ENCODE data around the gene PALLD.
"Not testable (repeated sequence)": the region's sequence is repeated elsewhere in the genome, so short reads cannot be mapped to it uniquely, and the experiment has no call there.

The PALLD gene

DNA sequence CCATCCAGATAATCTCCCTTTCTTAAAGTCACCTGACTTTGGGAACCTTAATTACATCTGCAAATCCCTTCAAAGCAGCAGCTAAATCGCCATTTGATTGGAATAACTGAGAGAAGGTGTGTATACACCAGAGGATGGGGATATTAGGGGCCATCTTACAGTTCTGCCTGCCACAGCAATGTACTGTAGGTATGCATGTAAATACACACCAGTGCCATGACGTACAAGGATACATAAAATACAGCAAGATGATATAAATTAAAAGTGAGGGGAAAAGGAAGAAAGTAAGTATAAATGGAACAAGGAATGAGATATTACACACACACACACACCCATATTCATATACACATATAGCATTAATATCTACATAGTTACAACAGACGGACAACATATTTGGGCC is 432.0 kb downstream of the PALLD start:
- no peak for DNase-seq

DNA sequence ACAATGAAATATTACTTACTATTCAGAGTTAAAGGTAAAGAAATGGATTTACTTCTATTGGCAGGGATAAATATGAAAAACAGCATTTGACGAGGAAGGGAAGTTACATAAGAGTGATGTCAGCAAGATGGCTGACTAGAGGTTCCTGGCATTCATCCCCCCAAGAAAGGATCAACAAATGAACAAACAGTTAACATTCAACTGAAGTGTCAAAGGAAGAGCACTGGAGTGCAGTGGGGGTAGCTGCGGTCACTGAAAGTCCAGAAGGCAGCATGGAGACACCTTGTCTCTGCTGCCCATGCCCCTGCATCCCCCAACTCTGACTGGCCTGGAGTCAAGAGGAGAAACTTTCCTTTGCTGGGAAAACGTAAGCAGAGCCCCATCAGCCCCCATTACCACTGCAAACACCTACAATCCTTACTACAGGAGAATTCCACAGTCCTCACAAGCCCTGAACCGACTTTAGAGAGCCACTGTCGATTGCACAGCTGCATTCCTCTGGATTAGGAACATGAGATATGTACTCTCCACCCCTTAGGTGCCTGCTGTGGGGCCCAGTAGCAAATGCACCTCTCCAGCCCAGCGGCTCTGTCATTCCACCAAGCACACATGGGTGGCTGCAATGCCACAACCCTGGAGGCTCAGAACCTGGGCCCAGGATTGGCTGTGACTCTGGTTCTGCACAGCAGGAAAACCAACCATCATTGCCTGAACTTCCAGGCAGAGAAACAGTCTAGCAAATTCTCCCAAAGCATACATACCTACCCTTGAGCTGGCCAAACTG is 433.8 kb downstream of the PALLD start:
- DNase-seq: no peak

DNA sequence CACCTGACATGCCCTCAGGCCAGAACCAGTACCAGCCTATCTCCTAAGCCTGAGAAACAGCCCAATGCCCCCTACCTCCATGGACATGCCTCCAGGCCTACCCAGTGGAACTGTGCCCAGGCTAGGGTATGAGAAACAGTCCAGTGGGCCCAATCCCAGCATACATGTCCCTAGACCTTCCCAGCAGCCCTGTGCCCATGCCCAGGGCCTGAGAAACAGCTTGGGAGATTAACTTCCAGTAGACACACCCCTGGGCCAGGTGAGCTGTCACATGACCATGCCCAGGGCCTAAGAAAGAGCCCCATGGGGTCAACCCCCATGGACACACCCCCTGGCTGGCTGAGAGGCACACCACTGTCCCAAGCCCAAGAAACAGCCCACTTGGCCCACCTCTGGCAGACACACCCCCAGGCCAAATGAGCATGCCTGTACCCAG is 434.4 kb downstream of the PALLD start:
- DNase-seq: no peak

DNA sequence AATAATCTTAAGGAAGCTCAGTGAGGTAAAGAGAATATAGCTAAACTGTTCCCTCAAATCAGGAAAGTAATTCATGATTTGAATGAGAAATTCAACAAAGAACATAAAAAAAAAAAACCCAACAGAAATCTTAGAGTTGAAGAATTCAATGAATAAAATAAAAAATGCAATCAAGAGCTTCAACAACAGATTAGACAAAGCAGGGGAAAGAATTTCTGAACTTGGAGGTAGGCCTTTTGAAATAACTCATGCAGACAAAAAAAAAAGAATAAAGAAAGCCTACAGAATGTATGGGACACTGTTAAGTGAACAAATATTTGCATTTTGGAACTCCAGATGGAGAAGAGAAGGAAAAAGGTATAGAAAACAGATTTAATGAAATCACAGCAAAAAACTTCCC is 435.3 kb downstream of the PALLD start:
- no peak for DNase-seq

DNA sequence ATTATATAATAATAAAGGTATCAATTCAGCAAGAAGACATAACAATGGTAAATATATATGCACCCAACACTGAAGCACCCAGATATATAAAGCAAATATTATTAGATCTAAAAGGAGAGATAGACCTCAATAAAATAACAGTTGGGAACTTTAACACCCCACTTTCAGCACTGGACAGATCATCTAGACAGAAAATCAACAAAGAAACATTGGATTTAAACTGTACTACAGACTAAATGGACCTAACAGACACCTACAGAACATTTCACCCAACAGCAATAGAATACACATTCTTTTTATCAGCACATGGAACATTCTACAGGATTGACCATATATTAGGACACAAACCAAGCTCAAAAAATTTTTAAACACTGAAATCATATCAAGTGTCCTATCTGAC is 436.6 kb downstream of the PALLD start:
- no peak for DNase-seq

DNA sequence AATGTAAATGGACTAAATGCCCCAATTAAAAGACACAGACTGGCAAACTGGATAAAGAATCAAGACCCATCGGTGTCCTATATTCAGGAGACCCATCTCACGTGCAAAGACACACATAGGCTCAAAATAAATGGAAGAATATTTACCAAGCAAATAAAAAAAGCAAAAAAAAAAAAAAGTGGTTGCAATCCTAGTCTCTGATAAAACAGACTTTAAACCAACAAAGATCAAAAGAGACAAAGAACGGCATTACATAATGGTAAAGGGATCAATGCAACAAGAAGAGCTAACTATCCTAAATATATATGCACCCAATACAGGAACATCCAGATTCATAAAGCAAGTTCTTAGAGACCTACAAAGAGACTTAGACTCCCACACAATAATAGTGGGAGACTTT is 440.6 kb downstream of the PALLD start:
- DNase-seq: not testable (repeated sequence)

DNA sequence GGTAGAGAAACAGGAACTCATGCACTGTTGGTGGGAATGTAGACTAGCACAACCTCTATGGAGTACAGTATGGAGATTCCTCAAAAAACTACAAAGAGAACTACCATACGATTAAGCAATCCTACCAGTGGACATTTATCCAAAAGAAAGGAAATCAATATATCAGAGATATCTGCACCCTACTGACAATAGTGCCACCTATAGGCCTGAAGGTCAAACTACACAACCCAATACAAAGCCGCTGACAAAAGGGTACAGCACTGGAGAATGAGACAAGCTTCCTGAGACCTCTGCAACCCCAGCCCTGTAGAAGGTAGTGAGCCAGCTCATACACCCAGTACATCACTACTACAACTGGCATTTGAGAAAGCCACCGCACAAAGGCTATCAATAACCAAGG is 446.1 kb downstream of the PALLD start:
- DNase-seq: no peak

DNA sequence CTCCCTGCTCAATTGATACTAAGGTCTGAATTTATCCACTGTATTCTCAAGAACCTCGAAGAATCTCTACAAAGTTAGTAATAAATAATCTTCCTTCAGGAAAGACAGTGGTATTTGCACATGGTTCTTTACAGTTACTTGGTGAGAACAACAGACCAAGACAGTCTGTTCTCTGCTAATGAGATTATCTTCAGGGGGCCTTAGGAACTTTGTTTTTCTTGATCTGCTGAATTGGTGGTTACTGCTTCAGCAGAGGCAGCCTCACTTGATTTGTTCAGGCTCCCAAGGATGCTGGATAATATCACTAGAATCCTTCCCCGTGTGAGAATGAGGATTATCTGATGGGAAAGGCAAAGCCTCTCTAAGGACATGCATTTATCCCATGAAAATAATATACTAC is 448.4 kb downstream of the PALLD start:
- DNase-seq: no peak

DNA sequence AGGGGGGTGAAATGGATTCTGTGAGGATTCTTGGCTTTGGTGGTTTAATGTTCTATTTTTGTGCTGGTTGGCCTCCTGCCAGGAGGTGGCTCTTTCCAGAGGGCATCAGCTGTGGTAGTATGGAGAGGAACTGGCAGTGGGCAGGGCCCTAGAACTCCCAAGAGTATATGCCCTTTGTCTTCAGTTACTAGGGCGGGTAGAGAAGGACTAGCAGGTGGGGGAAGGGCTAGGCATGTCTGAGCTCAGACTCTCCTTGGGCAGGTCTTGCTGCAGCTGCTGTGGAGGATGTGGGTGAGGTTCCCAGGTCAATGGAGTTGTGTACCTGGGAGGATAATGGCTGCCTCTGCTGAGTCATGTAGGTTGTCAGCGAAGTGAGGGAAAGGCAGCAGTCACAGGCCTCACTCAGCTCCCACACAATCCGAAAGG is 456.0 kb downstream of the PALLD start:
- not testable (repeated sequence) for DNase-seq

DNA sequence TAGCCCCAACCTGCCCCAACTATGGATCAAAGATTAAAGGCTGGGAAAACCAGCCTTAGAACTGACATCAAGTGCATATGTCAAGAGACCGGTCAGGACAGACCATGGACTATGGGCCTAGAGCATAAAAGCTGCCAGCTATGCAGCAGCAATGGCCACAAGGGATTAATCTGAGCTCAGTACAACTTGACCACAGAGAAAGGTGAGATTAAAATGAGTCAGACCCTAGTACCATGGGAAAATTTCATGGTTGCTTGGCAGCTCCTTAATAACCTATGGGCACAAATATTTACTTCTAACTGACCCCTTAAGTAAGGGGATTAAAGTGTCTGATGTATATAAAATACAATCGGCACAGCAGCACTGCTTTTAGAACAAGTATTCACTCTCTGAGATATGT is 458.8 kb downstream of the PALLD start:
- no peak for DNase-seq

DNA sequence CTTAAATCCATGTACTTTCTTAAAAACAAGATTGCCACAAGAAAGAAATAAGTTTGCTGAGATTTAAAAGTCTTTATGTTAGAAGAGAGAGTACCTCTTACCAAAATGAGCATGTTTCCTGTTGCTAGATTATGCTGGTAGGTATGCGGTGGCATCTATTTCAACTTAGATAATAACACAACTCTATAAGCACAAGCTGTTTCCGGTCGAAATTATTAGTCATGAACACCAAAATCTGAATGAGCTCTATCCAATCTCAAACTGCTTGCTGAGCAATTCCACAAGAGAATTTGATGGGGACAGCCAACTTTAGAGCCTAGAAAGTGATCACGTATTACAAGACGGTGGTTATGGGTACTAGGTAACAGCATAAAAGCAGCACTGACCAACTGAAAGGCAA is 463.9 kb downstream of the PALLD start:
- DNase-seq: no peak

DNA sequence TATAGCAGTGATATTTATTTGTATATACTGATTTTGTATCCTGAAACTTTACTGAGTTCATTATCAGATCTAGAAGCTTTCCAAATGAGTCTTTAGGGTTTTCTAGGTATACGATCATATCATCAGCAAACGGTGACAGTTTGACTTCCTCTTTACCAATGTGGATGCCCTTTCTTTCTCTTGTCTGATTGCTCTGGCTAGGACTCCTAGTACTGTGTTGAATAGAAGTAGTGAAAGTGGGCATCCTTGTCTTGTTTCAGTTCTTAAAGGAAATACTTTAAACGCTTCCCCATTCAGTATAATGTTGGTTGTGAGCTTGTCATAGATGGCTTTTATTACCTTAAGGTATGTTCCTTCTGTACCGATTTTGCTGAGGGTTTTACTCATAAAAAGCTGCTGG is 475.7 kb downstream of the PALLD start:
- no peak for DNase-seq

Measured in right hindlimb (tissue), 1 donor.